DND-41 (cell line): ENCODE data around the gene NF2.

Experiments
- ATAC-seq: fragments of 200-7000 bp; cut with Tn5 transposase; 3 replicates; pipeline ENCODE4 v1.9.1; 2021; ENCODE audit warnings: low read depth; ENCODE audit not compliant: insufficient read depth
- DNase-seq: peaks from one replicate; pipeline ENCODE4 v3.0.0-alpha.2; 2020
- H2AFZ ChIP-seq: 2 replicates; pipeline ENCODE4 v1.6.0; 2012; ENCODE audit warnings: low read depth, low read length
- H3K27ac ChIP-seq: 2 replicates; pipeline ENCODE4 v1.5.1; 2012; ENCODE audit warnings: low read length, inconsistent platforms
- H3K27me3 ChIP-seq: fragments of 200-600 bp; sonication (generic); 2 replicates; pipeline ENCODE4 v1.6.0; 2012; ENCODE audit warnings: low read length, mild to moderate bottlenecking, inconsistent platforms; ENCODE audit not compliant: insufficient read depth, poor library complexity
- H3K36me3 ChIP-seq: 2 replicates; pipeline ENCODE4 v1.5.1; 2012; ENCODE audit warnings: low read length, inconsistent platforms; ENCODE audit not compliant: insufficient read depth
- H3K4me1 ChIP-seq: 2 replicates; pipeline ENCODE4 v1.5.1; 2012; ENCODE audit warnings: mild to moderate bottlenecking, low read length; ENCODE audit not compliant: insufficient read depth
- H3K4me2 ChIP-seq: 2 replicates; pipeline ENCODE4 v1.6.0; 2012; ENCODE audit warnings: mild to moderate bottlenecking, moderate library complexity, low read length, inconsistent platforms; ENCODE audit not compliant: insufficient read depth
- H3K4me3 ChIP-seq, 2 experiments: fragments of 200-600 bp in 1 of 2; shearing (Covaris generic) in 1 of 2; 2 replicates each; pipeline ENCODE4 v1.5.1; 2012 to 2016; ENCODE audit warnings: inconsistent platforms in 2 of 2, low read length in 2 of 2, mild to moderate bottlenecking in 2 of 2, low read depth in 1 of 2, moderate library complexity in 1 of 2
- H3K79me2 ChIP-seq: 2 replicates; pipeline ENCODE4 v1.6.0; 2012; ENCODE audit warnings: low read length, inconsistent platforms; ENCODE audit not compliant: insufficient read depth
- H3K9ac ChIP-seq: 2 replicates; pipeline ENCODE4 v1.6.0; 2012; ENCODE audit warnings: low read depth, mild to moderate bottlenecking, inconsistent platforms, low read length, moderate library complexity
- H3K9me3 ChIP-seq: 2 replicates; pipeline ENCODE4 v1.5.1; 2012; ENCODE audit warnings: low read length, moderate library complexity, mild to moderate bottlenecking, inconsistent platforms; ENCODE audit not compliant: insufficient read depth, severe bottlenecking
- H4K20me1 ChIP-seq: 2 replicates; pipeline ENCODE4 v1.6.0; 2012; ENCODE audit warnings: low read length; ENCODE audit not compliant: insufficient read depth
- CTCF ChIP-seq: IDR thresholded peaks from 2 replicates; pipeline ENCODE4 v1.5.1; 2012; ENCODE audit warnings: borderline replicate concordance, low read length, moderate library complexity, mild to moderate bottlenecking; ENCODE audit not compliant: poor library complexity, severe bottlenecking; ENCODE audit errors: extremely low read depth
- EZH2 ChIP-seq: IDR thresholded peaks from 3 replicates; pipeline ENCODE4 v1.6.1; 2012; ENCODE audit warnings: borderline replicate concordance, low read depth, mild to moderate bottlenecking, moderate library complexity, low read length, inconsistent platforms; ENCODE audit not compliant: severe bottlenecking

NF2 gene

GRCh38 chr22:29729161-29729560 lies 125.7 kb downstream of the NF2 start:
- H2AFZ ChIP-seq = no peak overlapping the region
- no peak overlapping the region for H3K9ac ChIP-seq
- no peak for TF ChIP-seq CTCF
- TF ChIP-seq EZH2 = no peak
- H3K4me1 ChIP-seq = no peaks in the 10 kb centered on the region
- H3K79me2 ChIP-seq = no peaks in the 10 kb centered on the region
- H4K20me1 ChIP-seq = 0 out of 2 replicates have a peak, but pooled peaks cover 5% of the 10 kb centered on the region
- H3K27me3 ChIP-seq = no peaks in the 10 kb centered on the region
- ATAC-seq (no peak), DNase-seq (no peak)
- peaks cover 12% of the 10 kb centered on the region; the same call in 1 of the 2 replicates for H3K36me3 ChIP-seq
- H3K4me3 ChIP-seq = no peak overlapping the region
- H3K9me3 ChIP-seq = no peaks in the 10 kb centered on the region
- no peak overlapping the region for H3K4me2 ChIP-seq
- H3K27ac ChIP-seq = no peak overlapping the region

- no peaks in the 10 kb centered on the region for H3K27me3 ChIP-seq
- no peak overlapping the region for H3K4me2 ChIP-seq
- H3K27ac ChIP-seq = no peak overlapping the region
- H3K4me1 ChIP-seq = no peaks in the 10 kb centered on the region
- no peaks in the 10 kb centered on the region for H4K20me1 ChIP-seq
- H3K9me3 ChIP-seq = no peaks in the 10 kb centered on the region
- ATAC-seq = no peak
- H3K36me3 ChIP-seq = peaks cover 12% of the 10 kb centered on the region
- no peak for DNase-seq
- H2AFZ ChIP-seq = no peak overlapping the region
- TF ChIP-seq EZH2 (no peak), CTCF (no peak)
- no peaks in the 10 kb centered on the region for H3K79me2 ChIP-seq
- H3K4me3 ChIP-seq = no peak overlapping the region
- H3K9ac ChIP-seq = no peak overlapping the region
Observed at GRCh38 chr22:29731058-29731850, 127.8 kb downstream of the NF2 start.

GRCh38 chr22:29732883-29733282 lies 129.4 kb downstream of the NF2 start:
- H3K27ac ChIP-seq = no peak overlapping the region
- ATAC-seq = no peak
- H3K4me3 ChIP-seq = no peak overlapping the region
- TF ChIP-seq CTCF (no peak), EZH2 (no peak)
- H3K9me3 ChIP-seq = no peaks in the 10 kb centered on the region
- no peaks in the 10 kb centered on the region for H3K27me3 ChIP-seq
- H4K20me1 ChIP-seq = no peaks in the 10 kb centered on the region
- no peaks in the 10 kb centered on the region for H3K79me2 ChIP-seq
- no peak overlapping the region for H2AFZ ChIP-seq
- DNase-seq = no peak
- no peak overlapping the region for H3K4me2 ChIP-seq
- peaks cover 12% of the 10 kb centered on the region for H3K36me3 ChIP-seq
- H3K4me1 ChIP-seq = no peaks in the 10 kb centered on the region
- no peak overlapping the region for H3K9ac ChIP-seq
